GM10847 (cell line): Measurements from ENCODE around the gene CUL5.

Experiments
- POLR2A ChIP-seq: IDR thresholded peaks from 2 replicates; pipeline ENCODE4 v1.6.1; 2011; ENCODE audit not compliant: insufficient read length; ENCODE audit errors: extremely low read depth

CUL5 gene

DNA sequence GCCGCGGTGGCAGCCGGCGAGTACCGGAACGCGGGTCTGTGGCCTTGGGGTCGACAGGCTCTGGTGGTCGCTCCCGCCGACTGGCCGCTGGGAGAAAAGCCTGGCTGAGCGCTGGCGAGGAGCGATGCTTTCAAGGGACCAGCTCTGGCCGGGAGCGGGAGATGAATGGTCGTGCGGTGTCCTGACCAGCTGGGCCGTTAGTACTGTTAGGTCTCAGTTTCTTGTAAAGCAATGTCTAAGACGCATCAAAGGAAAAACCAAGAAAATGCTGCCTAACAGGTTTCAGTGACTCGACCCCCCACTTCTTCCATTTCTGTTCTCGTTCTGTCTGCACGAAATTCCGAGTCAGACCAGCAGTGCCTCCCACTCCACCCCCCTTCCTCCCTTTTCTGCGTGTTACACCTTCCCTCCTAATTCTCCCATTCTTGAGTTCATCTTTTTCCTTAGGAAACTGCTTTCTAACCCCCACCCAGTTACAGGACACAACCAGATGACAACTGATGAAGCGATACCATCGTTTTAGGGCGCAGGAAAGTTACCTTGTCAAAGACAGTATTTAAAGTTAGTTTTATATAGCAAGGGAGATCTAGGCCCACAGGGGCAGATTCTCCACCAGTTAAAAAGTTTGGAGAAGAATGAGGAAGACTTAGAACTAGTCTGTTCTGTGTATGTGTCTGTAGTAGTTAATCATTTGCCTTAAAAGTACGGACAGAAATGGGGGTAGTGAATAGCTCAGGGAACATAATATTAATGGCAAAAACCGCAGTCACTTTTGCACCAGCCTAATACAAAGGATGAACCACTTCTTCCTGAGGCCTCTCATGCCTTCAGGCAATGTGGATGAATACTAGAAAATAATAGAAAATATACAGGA is 1.0 kb downstream of the CUL5 start:
- TF ChIP-seq POLR2A: no peak

DNA sequence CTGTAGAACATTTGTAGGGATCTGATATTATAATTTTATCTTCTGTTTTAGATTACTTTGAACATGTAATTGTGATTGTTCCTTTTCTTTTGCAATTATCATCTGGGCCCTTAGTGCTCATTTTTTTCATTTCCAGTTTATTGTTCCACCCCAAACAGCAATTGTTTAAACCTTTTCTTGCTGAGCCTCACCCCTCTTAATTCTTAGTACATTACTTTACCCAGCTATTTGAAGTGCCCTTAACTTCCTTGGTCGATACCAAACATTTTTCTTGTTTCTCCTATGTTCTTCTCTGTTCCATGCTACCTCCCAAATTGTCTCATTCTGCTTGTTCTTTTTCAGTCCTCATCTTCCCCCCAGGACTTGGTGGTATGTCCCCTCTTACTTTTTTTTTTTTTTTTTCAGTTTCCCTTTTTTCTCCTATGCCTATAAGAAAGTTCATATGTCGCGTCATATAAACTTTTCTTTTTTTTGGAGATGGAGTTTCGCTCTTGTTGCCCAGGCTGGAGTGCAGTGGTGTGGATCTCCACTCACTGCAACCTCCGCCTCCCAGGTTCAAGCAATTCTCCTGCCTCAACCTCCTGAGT is 3.5 kb downstream of the CUL5 start:
- no peak for TF ChIP-seq POLR2A

DNA sequence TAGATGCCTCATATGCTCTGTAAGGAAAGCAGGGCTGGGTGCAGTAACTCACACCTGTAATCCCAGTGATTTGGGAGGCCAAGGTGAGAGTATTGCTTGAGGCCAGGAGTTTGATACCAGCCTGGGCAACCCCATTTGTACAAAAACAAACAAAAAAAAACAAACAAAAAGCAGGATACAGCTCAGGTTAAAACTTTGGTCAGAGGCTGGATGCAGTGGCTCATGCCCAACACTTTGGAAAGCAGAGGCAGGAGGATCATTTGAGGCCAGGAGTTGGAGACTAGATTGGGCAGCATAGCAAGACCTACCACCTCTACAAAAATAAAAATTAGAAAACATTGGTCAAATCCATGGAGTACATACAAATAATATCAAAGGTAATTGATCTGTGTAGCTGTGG is 7.9 kb downstream of the CUL5 start:
- TF ChIP-seq POLR2A: no peak

DNA sequence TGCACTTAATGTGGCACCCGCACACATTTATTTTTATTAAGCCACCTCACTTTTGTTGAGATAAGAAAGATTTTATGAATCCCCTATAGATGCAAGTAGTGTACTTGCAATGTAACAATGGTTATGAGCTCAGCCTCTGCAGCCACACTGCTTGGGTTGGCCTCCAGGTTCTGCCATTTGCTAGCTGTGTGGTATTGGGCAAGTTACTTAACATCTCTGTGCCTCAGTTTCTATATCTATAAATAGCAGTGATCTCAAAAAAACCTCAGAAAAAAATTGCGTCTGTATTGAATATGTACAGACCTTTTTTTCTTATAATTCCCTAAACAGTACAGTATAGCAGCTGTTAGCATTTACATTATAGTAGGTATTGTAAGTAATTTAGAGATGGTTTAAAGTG is 10.0 kb downstream of the CUL5 start:
- no peak for TF ChIP-seq POLR2A

DNA sequence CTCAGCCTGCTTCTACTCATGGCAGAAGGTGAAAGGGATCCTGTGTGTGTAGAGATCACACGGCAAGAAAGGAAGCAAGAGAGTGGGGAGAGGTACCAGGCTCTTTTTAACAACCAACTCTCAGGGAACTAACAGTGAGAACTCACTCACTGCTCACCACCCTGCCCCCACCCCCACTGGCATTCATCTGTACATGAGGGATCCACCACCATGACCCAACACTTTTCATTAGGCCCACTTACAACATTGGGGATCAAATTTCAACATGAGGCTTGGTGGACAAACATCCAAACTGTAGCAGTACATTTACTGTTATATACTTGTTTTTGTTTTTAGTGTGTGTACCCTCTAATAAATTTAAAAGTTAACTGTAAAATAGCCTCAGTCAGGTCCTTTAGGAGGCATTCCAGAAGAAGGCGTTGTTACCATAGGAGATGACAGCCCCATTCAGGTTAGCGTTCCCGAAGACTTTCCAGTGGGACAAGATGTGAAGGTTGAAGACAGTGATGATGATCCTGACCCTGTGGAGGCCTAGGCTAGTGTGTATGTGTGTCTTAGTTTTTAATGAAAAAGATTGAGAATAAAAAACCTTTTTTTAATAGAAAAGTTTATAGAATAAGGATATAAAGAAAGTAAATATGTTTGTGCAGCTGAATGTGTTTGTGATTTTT is 11.3 kb downstream of the CUL5 start:
- no peak for TF ChIP-seq POLR2A

DNA sequence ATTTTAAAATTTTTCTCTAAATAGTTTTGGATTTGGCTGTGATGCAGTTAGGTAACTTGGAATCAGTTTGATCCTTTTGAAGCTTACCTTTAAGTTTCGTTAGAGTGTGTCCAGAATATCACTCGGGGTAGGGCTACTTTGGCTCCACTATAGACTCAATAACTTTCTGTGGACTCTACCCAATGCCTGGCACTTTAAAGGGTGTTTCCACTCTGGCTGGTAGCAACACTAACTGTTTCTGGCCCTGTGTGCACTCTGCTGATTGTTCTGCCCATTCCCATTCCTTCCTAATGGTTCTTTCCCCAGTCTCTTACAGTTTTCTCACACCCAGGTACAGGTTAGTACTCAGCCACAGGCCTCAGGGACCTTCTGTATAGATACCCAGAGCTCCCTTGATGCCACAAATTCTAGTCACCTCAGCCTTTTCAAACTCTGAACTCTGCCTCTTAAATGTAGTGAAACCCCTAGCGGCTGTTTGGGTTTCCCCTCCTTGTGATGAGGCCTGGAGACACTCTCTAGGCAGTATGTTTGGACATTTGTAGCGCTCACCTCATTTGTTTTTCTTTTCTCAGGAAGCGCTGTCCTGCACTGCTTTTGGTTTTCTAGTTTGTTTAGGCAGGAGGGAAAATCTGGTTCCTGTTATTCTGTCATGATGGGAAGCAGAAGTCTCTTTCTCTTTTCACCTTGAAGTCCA is 16.8 kb downstream of the CUL5 start:
- TF ChIP-seq POLR2A: no peak

DNA sequence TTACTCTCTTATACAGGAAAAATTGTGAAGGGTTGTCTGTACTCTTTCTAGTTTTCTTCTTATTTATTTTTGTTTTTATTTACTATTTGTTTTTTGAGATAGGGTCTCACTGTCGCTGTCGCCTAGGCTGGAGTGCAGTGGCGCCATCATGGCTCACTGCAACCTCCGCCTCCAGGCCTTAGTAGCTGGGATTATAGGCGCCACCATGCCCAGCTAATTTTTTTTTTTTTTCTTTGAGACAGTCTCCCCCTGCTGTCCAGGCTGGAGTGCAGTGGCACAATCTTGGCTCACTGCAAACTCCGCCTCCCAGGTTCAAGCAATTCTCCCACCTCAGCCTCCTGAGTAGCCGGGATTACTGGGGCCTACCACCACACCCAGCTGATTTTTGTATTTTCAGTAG is 18.4 kb downstream of the CUL5 start:
- TF ChIP-seq POLR2A: no peak

DNA sequence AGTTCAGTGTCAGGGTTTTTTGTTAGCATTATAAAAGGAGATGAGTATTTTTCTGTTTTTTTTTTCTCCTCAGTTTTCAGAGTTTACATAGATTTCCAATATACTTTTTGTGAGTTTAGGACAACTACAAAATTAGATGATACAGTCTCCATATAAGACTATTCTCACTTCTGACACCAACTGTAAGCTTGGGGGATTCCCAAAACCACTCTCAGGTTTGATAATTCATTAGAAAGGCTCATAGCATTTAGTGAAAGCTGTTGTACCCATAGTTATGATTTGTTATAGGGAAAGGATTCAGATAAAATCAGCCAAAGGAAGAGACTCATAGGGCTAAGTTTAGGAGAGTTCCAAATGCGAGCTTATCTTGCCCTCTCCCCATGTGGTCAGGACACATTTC is 24.1 kb downstream of the CUL5 start:
- TF ChIP-seq POLR2A: no peak

DNA sequence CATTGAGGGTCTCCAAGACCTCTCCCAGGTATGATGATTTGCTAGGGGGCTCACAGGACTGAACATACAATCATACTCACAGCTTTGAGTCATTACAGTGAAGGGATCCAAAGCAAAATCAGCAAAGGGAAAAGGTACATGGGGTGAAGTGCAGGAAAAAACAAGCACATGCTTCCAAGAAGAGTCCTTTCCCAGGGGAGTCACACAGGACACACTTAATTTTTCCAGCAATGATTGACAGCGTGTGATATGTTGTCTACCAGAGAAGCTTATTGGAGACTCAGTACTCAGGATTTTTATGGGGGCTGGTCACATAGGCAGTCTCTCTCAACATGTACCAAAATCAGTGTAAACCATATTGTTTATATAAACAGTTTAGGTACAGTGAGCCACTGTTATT is 25.3 kb downstream of the CUL5 start:
- no peak for TF ChIP-seq POLR2A

DNA sequence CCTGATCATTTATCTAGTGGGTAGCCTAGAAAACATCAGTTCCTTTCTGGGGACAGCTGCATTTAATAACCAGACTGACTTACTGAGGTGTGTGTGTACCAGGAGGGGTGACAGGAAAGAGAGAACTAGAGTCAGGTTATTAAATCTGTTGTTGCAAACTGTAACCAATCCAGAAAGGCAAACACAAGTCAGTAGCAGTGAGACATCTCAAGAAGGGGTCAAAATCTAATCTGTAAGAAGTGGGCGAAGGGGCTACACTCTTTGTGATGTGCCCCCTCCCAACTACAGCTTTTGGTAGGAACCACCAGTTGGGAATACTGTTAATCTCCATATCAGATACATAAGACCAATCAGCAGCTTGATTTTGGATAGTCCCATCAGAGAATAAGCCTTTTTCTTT is 26.3 kb downstream of the CUL5 start:
- no peak for TF ChIP-seq POLR2A

DNA sequence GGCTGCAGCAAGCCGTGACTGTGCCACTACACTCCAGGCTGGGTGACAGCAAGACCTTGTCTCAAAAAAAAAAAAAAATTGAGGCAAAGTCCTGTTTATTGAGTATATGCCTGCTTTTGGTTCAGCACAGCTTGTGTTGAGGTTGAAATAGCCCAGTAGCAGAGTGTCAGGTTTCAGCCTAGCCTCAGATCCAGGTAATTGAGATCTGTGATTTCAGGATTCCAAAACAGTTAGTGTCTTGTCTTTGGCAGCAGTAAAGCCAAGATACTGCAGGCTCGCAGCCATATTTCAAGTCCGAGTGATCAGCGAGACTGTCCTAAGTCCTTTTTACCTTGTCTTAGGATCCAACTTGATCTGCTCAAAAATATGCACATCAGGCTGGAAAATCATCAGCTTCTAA is 27.0 kb downstream of the CUL5 start:
- no peak for TF ChIP-seq POLR2A

DNA sequence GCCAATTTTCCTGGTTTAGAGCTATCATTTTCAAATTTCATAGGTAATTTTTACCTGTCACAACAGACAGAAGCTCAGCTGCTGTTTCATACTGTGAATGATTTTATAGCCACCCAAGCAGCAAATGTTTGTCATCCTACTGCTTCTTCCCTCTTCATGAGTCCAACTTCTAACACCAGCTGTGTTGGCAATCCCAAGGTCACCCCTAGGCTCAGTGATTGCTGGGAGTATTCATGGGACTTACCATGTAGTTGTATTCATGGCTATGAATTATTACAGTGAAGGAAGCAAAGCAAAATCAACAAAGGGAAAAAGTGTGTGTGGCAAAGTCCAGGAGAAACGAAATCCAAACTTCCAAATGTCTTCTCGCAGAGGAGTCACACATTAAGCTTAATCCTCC is 28.5 kb downstream of the CUL5 start:
- TF ChIP-seq POLR2A: no peak

DNA sequence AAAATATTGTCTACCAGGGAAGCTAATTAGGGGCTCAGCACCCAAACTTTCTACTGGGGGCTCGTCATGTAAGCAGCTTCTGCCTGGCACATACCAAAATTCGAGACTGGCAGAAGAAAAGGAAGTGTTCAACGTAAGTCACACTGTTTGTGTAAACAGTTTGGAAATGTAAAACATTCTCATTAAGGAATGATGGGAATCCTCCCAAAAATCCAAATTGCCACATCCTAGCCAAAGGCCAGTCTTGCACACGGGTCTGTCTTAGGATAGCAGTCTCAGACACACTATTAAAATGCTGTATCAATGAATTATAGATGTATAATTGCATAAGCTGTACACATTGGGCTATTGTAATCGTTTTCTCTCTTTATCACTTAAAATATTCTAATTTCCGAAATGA is 28.9 kb downstream of the CUL5 start:
- TF ChIP-seq POLR2A: no peak

DNA sequence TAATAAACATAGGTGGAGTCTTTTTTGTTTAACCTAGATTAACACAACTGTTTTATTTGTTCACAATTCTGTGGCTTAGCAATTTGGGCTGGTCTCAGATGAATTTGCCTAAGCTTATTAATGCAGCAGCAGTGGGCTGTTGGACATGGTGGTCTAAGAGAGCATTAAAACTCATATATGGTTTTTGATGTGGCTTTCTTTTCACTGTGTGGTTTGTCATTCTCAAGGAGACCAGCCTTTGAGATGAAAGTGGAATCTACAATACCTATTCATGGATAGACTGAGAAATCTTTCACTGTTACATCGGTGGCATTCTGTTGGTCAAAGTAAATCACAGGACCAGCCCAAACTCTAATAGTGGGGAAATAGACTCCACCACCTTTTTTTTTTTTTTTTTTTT is 39.6 kb downstream of the CUL5 start:
- TF ChIP-seq POLR2A: no peak

DNA sequence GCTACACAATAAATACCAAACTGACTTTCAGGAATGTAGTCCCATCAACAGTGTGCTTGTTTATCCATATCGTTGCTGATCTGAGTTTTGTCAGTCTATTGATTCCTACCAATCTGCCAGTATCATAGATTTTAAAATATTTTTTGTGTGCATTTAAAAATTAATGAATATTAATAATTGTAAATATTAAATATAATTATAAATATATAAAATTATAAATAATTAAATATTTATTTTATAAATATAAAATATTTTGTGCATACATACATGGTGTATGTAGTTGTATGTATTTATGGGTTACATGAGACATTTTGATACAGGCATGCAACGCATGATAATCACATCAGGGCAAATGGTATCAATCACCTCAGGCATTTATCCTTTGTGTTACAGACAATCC is 53.6 kb downstream of the CUL5 start:
- TF ChIP-seq POLR2A: no peak

DNA sequence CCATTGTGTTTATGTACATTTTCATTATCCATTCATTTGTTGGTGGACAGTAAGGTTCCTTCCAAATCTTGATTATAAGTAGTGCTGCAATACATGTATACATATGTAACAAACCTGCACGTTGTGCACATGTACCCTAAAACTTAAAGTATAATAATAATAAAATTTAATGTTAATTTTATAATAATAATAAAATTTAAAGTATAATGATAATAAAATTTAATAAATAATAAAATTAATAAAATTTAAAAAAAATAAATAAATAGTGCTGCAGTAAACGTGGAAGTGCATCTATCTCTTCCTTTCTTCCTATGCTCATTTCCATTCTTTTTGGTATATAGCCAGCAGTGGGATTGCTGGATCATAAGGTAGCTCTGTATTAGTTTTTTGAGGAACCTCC is 54.7 kb downstream of the CUL5 start:
- TF ChIP-seq POLR2A: no peak

DNA sequence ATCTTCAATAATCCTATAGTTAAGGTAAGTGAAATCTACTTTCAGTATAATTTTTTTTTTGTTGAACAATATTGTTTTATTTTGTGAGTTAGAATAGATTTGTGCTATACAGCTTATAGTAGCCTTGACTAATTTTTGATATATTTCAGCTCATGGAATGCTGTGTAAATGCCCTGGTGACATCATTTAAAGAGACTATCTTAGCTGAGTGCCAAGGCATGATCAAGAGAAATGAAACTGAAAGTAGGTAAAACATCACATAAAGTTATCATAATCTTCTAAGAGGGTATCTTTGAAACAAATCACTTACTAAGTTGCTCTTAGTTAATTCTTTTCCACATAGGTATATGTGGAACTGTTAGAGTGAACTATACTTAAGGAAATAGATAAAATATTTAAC is 61.2 kb downstream of the CUL5 start:
- no peak for TF ChIP-seq POLR2A
